HepG2 (cell line): ENCODE measurements around the gene MRPL20. TPM values are rescaled to one million over a fixed set of nuclear protein-coding genes. Genes with fewer than 3 reads are reported as not detected.

Source experiments
- STAG1 ChIP-seq: sonication (generic); formaldehyde crosslinking; IDR thresholded peaks from 2 replicates; pipeline ENCODE4 v1.4.0; 2020; ENCODE audit warnings: missing genetic modification reagents
- TBX3 ChIP-seq: fragments of 450-650 bp; IDR thresholded peaks from 2 replicates; pipeline ENCODE4 v1.6.1; 2017; ENCODE audit warnings: antibody characterized with exemption, mild to moderate bottlenecking, inconsistent platforms, borderline replicate concordance
- polyA plus RNA-seq, 8 experiments: library from polyadenylated mRNA; depleted of rRNA in 3 of 8; stranded (reverse) in 7 of 8; unstranded in 1 of 8; fragments of >200 nt; fragmentation: Illumina TruSeq in 4 of 8; extraction: Trizol in 4 of 8; gene quantifications; 2 replicates each; pipeline versions ENCODE4 v1.2.1 to v1.2.3, GENCODE V29; 2011 to 2016; ENCODE audit warnings: low read depth in 4 of 8, missing spikeins in 1 of 8, mixed read lengths in 1 of 8; ENCODE audit not compliant: insufficient read depth in 1 of 8
- total RNA-seq, 5 experiments: library from RNA; depleted of rRNA; stranded (reverse); fragments of >200 nt; fragmentation: Illumina TruSeq; extraction: Trizol; gene quantifications; 2 replicates each; pipeline ENCODE4 v1.2.3, GENCODE V29; 2016; ENCODE audit warnings: low read depth in 1 of 5
- TF ChIP-seq, protein P1 (sequence below): sonication (generic); formaldehyde crosslinking; IDR thresholded peaks from 2 replicates; pipeline ENCODE4 v1.4.0; 2020; ENCODE audit warnings: missing genetic modification reagents
- TF ChIP-seq, protein P2 (sequence below): sonication (generic); formaldehyde crosslinking; IDR thresholded peaks from 2 replicates; pipeline ENCODE4 v1.5.0; 2020; ENCODE audit warnings: mild to moderate bottlenecking, missing genetic modification reagents, borderline replicate concordance
- TF ChIP-seq, protein P3 (sequence below): sonication (generic); formaldehyde crosslinking; IDR thresholded peaks from 2 replicates; pipeline ENCODE4 v1.4.0; 2020; ENCODE audit warnings: mild to moderate bottlenecking, missing genetic modification reagents

MRPL20 gene
- total and polyA plus RNA-seq, 2 of the 13 experiments (the other 11 are each of a cell fraction or from before 2014, with no cell fraction given): 59.2 to 127 TPM

DNA sequence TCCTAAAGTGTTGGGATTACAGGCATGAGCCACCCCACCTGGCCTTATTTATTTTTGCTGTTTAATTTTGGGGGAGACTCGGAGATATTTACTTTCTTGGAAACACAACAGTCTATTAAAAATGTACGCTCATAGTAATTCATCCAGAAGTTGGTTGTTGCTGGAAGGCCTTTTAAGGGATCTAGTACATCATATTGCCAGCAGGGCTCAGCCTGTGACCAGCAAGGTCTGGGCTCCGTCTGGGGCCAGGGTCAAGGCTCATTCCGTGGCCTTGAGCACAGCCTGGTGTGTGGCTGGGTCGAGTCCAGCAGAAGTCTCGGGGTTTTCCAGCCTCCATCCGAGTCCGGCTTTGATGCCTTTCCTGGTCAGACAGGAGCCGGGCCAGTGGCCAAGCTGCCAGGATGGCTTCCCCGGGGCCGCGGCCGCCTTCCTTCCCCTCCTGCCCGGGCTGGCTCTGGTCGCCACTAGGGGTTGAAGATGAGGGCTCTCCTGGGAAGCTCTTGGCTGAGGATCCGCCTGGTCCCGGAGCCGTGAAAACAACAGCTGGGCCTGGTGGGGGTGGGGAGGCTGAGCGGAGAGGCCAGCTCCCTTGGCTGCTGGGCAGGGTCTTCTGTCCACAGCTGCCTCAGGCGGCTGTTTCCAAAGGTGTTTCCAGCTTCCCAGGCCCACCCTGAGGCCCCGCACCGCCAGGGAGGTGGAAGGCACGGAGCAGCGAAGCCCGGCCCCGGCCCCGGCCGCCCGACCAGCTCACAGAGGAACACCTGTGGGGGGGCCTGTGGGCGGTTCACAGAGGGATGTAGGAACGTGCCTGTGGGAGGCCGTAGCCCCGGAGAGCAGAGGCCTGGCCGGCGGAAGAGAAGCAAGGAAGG is 23.3 kb upstream of the MRPL20 start (continued):
- TF ChIP-seq, protein P1, sequence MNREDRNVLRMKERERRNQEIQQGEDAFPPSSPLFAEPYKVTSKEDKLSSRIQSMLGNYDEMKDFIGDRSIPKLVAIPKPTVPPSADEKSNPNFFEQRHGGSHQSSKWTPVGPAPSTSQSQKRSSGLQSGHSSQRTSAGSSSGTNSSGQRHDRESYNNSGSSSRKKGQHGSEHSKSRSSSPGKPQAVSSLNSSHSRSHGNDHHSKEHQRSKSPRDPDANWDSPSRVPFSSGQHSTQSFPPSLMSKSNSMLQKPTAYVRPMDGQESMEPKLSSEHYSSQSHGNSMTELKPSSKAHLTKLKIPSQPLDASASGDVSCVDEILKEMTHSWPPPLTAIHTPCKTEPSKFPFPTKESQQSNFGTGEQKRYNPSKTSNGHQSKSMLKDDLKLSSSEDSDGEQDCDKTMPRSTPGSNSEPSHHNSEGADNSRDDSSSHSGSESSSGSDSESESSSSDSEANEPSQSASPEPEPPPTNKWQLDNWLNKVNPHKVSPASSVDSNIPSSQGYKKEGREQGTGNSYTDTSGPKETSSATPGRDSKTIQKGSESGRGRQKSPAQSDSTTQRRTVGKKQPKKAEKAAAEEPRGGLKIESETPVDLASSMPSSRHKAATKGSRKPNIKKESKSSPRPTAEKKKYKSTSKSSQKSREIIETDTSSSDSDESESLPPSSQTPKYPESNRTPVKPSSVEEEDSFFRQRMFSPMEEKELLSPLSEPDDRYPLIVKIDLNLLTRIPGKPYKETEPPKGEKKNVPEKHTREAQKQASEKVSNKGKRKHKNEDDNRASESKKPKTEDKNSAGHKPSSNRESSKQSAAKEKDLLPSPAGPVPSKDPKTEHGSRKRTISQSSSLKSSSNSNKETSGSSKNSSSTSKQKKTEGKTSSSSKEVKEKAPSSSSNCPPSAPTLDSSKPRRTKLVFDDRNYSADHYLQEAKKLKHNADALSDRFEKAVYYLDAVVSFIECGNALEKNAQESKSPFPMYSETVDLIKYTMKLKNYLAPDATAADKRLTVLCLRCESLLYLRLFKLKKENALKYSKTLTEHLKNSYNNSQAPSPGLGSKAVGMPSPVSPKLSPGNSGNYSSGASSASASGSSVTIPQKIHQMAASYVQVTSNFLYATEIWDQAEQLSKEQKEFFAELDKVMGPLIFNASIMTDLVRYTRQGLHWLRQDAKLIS: 0 out of 2 replicates have a peak, but pooled peaks have one; percentile 46
- TF ChIP-seq, protein P2, sequence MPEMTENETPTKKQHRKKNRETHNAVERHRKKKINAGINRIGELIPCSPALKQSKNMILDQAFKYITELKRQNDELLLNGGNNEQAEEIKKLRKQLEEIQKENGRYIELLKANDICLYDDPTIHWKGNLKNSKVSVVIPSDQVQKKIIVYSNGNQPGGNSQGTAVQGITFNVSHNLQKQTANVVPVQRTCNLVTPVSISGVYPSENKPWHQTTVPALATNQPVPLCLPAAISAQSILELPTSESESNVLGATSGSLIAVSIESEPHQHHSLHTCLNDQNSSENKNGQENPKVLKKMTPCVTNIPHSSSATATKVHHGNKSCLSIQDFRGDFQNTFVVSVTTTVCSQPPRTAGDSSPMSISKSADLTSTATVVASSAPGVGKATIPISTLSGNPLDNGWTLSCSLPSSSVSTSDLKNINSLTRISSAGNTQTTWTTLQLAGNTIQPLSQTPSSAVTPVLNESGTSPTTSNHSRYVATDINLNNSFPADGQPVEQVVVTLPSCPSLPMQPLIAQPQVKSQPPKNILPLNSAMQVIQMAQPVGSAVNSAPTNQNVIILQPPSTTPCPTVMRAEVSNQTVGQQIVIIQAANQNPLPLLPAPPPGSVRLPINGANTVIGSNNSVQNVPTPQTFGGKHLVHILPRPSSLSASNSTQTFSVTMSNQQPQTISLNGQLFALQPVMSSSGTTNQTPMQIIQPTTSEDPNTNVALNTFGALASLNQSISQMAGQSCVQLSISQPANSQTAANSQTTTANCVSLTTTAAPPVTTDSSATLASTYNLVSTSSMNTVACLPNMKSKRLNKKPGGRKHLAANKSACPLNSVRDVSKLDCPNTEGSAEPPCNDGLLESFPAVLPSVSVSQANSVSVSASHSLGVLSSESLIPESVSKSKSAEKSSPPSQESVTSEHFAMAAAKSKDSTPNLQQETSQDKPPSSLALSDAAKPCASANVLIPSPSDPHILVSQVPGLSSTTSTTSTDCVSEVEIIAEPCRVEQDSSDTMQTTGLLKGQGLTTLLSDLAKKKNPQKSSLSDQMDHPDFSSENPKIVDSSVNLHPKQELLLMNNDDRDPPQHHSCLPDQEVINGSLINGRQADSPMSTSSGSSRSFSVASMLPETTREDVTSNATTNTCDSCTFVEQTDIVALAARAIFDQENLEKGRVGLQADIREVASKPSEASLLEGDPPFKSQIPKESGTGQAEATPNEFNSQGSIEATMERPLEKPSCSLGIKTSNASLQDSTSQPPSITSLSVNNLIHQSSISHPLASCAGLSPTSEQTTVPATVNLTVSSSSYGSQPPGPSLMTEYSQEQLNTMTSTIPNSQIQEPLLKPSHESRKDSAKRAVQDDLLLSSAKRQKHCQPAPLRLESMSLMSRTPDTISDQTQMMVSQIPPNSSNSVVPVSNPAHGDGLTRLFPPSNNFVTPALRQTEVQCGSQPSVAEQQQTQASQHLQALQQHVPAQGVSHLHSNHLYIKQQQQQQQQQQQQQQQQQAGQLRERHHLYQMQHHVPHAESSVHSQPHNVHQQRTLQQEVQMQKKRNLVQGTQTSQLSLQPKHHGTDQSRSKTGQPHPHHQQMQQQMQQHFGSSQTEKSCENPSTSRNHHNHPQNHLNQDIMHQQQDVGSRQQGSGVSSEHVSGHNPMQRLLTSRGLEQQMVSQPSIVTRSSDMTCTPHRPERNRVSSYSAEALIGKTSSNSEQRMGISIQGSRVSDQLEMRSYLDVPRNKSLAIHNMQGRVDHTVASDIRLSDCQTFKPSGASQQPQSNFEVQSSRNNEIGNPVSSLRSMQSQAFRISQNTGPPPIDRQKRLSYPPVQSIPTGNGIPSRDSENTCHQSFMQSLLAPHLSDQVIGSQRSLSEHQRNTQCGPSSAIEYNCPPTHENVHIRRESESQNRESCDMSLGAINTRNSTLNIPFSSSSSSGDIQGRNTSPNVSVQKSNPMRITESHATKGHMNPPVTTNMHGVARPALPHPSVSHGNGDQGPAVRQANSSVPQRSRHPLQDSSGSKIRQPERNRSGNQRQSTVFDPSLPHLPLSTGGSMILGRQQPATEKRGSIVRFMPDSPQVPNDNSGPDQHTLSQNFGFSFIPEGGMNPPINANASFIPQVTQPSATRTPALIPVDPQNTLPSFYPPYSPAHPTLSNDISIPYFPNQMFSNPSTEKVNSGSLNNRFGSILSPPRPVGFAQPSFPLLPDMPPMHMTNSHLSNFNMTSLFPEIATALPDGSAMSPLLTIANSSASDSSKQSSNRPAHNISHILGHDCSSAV (CRISPR knock-in tag): no peak
- TF ChIP-seq TBX3 (no peak), STAG1 (CRISPR knock-in tag) (no peak)
- TF ChIP-seq, protein P3, sequence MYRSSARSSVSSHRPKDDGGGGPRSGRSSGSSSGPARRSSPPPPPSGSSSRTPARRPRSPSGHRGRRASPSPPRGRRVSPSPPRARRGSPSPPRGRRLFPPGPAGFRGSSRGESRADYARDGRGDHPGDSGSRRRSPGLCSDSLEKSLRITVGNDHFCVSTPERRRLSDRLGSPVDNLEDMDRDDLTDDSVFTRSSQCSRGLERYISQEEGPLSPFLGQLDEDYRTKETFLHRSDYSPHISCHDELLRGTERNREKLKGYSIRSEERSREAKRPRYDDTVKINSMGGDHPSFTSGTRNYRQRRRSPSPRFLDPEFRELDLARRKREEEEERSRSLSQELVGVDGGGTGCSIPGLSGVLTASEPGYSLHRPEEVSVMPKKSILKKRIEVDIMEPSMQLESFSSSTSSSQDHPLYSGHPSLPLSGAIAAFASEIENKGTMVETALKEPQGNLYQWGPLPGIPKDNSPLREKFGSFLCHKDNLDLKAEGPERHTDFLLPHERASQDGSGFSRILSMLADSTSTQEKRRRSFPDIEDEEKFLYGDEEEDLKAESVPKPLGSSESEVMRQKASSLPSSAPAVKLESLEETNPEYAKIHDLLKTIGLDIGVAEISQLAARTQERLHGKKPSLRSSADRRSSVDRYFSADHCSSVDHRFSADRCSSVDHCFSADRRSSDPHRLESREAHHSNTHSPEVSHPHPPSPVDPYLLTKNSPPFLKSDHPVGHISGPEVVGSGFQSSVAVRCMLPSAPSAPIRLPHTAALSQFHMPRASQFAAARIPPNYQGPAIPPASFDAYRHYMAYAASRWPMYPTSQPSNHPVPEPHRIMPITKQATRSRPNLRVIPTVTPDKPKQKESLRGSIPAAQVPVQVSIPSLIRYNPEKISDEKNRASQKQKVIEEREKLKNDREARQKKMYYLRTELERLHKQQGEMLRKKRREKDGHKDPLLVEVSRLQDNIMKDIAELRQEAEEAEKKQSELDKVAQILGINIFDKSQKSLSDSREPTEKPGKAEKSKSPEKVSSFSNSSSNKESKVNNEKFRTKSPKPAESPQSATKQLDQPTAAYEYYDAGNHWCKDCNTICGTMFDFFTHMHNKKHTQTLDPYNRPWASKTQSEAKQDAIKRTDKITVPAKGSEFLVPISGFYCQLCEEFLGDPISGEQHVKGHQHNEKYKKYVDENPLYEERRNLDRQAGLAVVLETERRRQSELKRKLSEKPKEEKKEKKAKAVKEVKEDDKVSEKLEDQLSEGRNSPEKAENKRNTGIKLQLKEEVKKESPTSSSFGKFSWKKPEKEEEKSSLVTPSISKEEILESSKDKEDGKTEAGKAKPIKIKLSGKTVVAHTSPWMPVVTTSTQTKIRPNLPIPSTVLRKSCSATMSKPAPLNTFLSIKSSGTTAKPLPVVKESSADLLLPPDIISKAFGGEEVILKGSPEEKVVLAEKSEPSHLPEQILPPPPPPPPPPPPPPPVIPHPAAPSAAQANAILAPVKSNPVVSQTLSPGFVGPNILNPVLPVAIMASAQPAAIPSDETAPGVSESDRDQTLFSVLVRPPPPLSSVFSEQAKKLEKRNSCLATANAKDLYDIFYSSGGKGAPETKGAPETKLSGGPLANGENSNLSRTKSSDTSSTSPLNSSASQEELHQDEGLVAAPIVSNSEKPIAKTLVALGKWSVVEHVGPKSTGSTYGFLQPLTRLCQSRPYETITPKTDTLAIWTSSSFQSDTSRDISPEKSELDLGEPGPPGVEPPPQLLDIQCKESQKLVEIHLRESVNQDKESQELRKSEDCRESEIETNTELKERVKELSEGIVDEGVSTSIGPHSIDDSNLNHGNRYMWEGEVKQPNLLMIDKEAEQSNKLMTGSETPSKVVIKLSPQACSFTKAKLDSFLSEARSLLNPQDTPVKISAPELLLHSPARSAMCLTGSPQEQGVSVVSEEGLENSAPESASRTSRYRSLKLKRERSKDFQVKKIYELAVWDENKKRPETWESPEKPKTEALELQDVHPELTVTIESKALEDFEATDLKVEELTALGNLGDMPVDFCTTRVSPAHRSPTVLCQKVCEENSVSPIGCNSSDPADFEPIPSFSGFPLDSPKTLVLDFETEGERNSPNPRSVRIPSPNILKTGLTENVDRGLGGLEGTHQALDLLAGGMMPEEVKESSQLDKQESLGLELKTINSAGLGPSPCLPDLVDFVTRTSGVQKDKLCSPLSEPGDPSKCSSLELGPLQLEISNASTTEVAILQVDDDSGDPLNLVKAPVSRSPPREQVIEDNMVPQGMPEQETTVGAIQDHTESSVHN (CRISPR knock-in tag): no peak
